Measurements from ENCODE around the gene CYTH3.

CYTH3 gene

DNA sequence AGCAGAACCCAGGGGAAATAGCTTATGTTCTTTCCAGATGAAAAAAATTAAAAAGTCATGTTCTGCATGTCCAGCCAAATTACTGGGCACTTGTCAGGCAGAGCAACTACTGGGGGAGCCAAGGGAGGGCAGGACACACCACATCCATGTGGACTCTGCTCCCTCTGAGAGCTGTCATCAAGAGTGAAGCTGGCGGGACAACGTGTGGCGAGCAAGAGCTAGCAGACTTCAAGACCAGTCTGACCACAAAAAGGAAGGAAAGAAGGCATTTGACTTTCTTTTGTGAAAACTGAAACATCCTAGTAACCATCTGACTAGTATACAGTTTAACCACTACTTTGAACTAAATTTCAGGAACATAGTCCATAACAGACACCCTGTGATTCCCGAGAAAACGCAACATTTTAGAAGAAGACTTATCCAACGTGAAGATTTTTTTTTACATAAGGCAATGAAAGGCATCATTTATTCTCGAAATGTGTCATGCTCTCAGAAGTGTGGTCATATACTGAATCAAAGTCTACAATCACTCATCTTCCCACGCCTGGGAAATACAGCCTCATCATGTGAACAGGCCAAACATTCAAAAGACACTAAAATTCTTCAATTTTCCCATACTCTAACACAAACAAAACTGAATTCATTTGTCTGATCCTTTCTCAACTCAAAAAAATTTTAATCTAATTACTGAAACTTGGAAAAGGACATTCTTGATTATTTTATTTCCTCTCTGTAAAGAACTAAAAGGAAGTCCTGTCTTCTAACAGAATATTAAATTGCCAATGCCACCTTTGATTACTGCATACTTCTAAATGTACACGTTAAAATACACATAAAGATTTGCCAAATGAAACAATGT lies 15.5 kb downstream of the CYTH3 start:
- TF ChIP-seq ZFX (IDR thresholded peaks at IDR 0.05; ENCODE audit: borderline replicate concordance), result no peak
- TF ChIP-seq, protein P1, sequence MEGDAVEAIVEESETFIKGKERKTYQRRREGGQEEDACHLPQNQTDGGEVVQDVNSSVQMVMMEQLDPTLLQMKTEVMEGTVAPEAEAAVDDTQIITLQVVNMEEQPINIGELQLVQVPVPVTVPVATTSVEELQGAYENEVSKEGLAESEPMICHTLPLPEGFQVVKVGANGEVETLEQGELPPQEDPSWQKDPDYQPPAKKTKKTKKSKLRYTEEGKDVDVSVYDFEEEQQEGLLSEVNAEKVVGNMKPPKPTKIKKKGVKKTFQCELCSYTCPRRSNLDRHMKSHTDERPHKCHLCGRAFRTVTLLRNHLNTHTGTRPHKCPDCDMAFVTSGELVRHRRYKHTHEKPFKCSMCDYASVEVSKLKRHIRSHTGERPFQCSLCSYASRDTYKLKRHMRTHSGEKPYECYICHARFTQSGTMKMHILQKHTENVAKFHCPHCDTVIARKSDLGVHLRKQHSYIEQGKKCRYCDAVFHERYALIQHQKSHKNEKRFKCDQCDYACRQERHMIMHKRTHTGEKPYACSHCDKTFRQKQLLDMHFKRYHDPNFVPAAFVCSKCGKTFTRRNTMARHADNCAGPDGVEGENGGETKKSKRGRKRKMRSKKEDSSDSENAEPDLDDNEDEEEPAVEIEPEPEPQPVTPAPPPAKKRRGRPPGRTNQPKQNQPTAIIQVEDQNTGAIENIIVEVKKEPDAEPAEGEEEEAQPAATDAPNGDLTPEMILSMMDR (IDR thresholded peaks at IDR 0.05), result no peak
- no peak overlapping the region for H3K27ac ChIP-seq

DNA sequence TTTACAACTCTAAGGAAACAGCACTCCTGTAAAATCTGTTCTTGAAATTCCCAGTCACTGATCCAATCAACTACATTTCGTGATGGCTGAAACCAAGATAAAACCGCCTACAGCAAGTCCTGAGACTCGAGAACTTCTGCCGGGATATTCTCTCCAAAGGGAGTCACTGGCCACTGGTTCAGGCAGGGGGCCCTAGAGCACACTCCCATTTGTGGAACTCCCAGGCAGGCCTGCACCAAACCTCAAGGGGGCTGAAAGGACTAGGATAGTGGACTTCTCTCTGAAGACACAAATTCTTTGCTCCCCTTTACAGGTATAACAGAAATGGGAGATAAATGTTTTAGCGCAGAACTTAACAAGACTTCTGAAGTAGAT lies 16.3 kb downstream of the CYTH3 start:
- TF ChIP-seq, protein P1 (IDR thresholded peaks at IDR 0.05), result peak; percentile 23; the same call in 1 of the 2 replicates
- TF ChIP-seq ZFX (IDR thresholded peaks at IDR 0.05; ENCODE audit: borderline replicate concordance), result no peak
- no peak overlapping the region for H3K27ac ChIP-seq

GRCh38 chr7:6254866-6255265 lies 17.6 kb downstream of the CYTH3 start:
- H3K27ac ChIP-seq, result peak overlapping the region; percentile 14; the same call in 1 of the 2 replicates
- TF ChIP-seq ZFX (IDR thresholded peaks at IDR 0.05; ENCODE audit: borderline replicate concordance), result no peak
- TF ChIP-seq, protein P1 (IDR thresholded peaks at IDR 0.05), result no peak

GRCh38 chr7:6252748-6253147 lies 19.7 kb downstream of the CYTH3 start:
- H3K27ac ChIP-seq, result no peak overlapping the region
- no peak for TF ChIP-seq ZFX (IDR thresholded peaks at IDR 0.05; ENCODE audit: borderline replicate concordance)
- TF ChIP-seq, protein P1 (IDR thresholded peaks at IDR 0.05), result no peak

DNA sequence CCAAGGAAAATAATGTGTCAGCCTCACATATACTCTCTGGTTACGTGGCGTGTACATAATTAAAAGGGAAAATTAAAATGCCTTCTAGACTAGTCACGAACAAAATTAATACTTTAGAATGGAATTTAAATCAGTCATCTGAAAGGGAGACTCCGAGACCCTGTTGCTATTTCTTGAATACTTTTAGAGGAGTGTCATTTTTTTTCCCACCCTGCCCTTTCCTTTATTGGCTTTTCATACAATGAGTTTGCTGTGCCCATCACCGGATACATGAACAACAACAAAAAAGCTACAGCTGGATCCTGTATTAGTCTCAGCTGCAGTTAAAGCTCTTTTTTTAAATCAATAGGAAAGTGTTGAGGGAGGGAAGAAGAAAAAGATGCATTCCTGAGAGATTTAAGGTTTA lies 20.1 kb downstream of the CYTH3 start:
- H3K27ac ChIP-seq, result no peak overlapping the region
- no peak for TF ChIP-seq ZFX (IDR thresholded peaks at IDR 0.05; ENCODE audit: borderline replicate concordance)
- TF ChIP-seq, protein P1 (IDR thresholded peaks at IDR 0.05), result no peak

DNA sequence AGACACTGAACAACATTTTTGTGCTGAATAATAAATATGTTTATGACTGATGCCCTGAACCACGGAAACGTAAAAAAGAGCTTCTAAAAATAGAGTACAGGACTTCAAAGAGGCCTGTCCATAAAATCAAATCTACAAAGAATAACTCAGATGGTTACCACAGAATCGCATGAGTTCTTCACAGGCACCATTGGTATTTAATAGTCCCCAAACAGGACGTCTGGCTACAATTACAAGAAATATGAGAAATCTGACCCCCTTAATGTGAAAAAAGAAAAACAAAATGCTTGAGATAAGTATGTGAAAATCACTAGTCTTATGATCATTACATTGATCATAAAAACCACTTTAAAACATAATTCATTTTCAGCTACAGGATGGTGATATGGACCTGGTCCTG lies 20.8 kb downstream of the CYTH3 start:
- H3K27ac ChIP-seq, result no peak overlapping the region
- TF ChIP-seq, protein P1 (IDR thresholded peaks at IDR 0.05), result no peak
- no peak for TF ChIP-seq ZFX (IDR thresholded peaks at IDR 0.05; ENCODE audit: borderline replicate concordance)

GRCh38 chr7:6250364-6250833 lies 22.0 kb downstream of the CYTH3 start:
- no peak overlapping the region for H3K27ac ChIP-seq
- TF ChIP-seq, protein P1 (IDR thresholded peaks at IDR 0.05), result no peak
- no peak for TF ChIP-seq ZFX (IDR thresholded peaks at IDR 0.05; ENCODE audit: borderline replicate concordance)

All from 22Rv1 (cell line).